ENCODE measurements around the gene CEP170B.

CEP170B gene

DNA sequence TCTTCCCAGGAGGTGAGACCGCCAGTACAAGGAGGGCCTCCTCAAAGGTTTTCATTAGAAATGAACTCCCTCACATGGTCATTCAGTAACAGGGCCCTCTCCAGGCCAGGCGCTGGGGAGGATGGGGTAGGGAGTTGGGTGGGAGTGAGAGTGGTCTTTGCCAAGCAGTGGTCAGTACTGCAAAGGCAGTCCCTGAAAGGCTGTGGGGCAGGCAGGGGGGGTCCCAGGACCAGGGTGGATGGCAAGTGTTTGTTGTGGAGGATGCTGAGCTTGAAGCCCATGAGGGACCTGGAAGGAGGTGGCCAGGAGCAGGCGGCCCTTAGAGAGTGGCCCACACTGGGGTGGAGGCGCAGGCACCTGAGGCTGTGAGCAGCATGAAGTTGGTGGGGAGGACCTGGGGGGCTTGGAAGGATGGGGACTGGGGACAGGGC lies 26.1 kb downstream of the CEP170B start:
- no peak overlapping the region for H3K27ac ChIP-seq
- TF ChIP-seq, protein P1, sequence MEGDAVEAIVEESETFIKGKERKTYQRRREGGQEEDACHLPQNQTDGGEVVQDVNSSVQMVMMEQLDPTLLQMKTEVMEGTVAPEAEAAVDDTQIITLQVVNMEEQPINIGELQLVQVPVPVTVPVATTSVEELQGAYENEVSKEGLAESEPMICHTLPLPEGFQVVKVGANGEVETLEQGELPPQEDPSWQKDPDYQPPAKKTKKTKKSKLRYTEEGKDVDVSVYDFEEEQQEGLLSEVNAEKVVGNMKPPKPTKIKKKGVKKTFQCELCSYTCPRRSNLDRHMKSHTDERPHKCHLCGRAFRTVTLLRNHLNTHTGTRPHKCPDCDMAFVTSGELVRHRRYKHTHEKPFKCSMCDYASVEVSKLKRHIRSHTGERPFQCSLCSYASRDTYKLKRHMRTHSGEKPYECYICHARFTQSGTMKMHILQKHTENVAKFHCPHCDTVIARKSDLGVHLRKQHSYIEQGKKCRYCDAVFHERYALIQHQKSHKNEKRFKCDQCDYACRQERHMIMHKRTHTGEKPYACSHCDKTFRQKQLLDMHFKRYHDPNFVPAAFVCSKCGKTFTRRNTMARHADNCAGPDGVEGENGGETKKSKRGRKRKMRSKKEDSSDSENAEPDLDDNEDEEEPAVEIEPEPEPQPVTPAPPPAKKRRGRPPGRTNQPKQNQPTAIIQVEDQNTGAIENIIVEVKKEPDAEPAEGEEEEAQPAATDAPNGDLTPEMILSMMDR (conservative IDR thresholded peaks at IDR 0.05), result no peak

DNA sequence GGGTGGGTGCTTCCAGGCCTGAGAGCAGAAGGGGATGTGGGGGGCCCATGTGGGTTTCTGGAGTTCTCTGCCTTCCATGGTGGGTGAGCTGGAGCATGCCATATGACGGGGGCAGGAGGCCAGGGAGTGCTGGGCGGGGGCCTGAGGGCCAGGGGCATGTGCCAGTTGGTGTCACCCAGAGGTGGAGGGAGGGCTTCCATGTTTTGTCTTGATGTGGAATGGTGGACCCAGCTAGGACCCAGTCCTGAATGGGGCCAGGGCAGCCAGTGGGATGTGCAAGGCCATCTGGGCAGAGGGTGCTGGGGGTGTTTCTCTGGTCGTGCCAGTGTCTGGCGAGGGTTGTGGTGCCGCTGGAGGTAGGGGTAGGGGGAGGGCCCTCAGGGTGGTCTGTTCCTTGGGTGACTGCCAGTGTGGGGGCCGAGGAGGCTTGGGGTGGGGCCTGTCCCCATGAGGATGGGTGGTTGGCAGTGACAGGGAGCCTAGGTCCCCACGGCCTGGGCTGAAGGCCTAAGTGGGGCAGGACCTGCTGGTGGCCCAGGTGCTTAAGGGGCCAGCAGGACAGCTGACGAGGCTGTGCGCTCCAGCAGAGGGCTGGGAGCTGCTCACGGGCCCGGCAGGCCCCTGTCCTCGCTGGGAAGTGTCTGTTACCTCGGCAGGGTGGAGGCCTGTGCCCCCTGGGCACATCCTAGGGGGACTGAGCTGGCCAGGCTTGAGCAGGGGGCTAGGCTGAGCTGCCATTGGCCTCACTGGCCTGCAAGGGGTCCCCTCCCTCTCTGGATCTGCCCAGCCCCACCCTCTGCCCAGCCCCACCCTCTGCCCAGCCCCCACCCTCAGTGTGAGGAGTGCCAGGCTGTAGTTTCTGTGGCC lies 26.8 kb downstream of the CEP170B start:
- TF ChIP-seq, protein P1 (conservative IDR thresholded peaks at IDR 0.05), result no peak

DNA sequence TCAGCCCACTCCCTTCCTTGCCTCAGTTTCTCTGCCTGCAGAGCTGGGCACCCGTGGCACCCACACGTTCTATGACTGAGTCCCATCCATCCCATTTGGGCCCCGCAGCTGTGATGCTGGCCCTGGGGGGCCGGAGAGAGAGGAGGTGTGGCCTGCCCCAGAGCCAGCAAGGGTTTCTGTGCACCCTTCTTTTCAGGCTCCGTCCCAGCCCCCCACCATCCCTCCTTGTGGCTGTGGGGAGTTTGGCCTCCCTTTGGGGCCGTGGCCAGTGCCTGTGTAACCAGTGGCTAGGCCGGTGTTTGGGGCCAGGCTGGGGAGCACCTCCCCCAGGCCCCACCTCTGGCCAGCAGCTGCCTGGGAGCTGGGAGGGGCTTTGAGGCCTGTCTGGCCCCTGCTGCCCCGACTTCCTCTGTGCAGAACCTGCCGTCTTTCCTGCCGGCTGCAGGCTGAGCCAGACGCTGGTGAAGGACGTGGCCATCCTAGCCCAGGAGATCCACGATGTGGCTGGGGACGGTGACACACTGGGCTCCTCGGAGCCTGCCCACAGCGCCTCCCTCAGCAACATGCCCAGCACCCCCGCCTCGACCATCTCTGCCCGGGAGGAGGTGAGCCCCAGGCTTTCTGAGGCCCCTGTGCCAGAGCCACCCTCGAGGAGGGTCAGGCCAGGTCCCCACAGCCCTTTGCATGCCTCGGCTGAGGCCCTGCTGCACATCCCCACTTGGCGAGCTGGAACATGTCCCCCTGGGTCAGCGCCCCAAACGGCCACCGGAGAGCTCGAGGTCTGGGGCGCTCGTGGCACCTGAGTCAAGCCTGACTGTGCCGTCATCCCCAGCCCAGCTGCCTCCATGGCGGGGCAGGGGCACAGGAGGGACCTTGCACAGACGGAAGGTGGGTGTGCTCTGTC lies 27.7 kb downstream of the CEP170B start:
- TF ChIP-seq, protein P1 (conservative IDR thresholded peaks at IDR 0.05), result no peak
- no peak overlapping the region for H3K27ac ChIP-seq

More for the DNA sequence above, 26.8 kb downstream of the CEP170B start:
- no peak overlapping the region for H3K27ac ChIP-seq

DNA sequence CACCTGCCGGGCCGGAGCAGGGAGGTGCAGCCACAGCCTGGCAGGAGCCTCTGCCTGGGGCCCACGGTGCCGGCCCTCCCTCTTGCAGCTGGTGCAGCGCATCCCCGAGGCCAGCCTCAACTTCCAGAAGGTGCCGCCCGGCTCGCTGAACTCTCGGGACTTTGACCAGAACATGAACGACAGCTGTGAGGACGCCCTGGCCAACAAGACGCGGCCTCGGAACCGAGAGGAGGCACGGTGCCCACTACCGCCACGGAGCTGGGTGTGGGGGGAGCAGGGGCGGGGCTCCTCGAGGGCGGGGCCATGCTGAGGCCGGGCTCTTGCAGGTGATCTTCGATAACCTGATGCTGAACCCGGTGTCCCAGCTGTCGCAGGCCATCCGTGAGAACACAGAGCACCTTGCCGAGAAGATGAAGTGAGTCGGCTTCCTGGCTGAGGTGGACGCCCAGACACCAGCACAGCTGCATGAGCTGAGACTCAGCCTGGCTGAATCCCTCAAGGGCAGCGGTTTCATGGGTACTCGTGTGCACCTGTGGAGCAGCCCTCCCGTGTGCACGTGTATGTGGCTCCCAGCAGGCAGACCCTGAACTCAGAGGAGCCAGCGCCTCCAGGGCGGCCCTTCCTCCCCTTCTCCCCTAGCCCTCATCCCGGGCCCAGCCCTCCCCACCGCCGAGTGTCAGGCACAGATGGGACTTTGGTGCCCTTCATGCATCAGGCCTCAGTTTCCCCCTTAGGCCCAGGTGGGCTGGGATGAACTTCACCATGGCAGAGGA lies 28.6 kb downstream of the CEP170B start:
- H3K27ac ChIP-seq, result no peak overlapping the region
- TF ChIP-seq, protein P1 (conservative IDR thresholded peaks at IDR 0.05), result no peak

DNA sequence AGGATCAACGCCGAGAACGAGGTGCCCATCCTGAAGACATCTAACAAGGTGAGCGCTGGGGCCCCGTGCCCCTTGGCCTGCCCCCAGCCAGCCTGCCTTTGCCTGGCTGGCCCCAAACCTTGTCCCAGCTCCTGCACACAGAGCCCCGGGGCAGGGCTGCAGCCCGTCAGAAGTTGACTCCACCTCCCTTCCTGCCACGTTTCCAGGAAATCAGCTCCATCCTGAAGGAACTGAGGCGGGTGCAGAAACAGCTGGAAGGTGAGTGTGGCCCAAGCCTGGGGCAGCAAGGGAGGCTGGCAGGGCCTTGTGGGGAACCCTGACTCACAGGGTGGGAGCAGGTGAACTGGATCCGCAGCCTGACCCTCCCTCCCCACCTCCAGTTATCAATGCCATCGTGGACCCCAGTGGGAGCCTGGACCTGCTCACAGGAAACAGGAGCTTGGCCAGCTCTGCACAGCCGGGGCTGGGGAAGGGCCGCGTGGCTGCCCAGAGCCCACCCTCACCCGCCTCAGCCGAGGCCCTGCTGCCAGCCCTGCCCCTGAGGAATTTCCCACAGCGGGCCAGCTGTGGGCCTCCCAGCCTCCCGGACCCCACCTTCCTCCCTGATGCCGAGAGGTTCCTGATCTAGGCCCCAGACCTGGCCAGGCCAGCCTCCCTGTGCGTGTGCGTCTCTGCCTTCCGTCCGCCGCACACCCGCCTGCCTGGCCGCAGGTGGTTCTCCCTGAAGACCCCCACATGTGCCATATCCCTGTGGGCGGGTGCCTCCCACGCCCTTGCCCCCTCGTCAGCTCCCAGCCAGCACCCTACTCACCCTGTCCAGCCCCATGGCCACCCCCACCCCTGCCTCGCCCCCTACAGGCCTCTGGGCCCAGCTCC lies 29.5 kb downstream of the CEP170B start:
- TF ChIP-seq, protein P1 (conservative IDR thresholded peaks at IDR 0.05), result no peak
- H3K27ac ChIP-seq, result no peak overlapping the region

DNA sequence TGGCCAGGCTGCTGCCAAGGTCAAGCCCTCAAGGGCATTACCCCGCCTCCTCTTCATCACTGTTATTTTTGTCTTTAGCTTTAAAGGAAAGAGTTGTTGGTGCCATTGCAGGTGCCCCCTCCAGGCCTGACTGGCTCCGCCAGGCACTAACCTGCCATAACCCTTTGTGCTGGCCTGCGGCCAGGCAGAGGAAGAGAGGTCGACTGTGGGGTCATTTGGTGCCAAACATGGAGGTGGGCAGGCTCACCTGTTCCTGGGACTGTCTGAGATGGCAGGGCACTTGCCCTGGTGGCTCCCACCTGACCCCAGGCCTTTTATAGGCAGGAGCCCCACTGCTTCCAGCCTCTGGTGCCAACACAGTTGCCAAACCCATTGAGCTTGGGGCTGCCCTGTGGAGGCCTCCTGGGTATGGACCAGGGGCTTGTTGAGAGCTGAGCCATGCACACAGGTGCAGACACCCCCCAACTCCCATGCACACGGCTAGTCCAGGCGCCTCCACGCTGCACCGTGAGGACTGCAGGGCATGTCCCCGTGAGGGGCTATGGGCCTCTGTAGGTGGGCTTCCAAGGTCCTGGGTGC lies 30.2 kb downstream of the CEP170B start:
- TF ChIP-seq, protein P1 (conservative IDR thresholded peaks at IDR 0.05), result no peak
- no peak overlapping the region for H3K27ac ChIP-seq
